ENCODE data around the gene TTYH1. TPM values are rescaled to one million over a fixed set of nuclear protein-coding genes. Genes with fewer than 3 reads are reported as not detected.

TTYH1 gene
- total RNA-seq, 1 experiment from 2014 or later: 0.62 TPM

- peaks cover 36% of the 10 kb centered on the region for H3K36me3 ChIP-seq (ENCODE audit: control insufficient read depth, insufficient read depth, low read length)
- ATAC-seq: no peak
- no peak overlapping the region for H3K4me3 ChIP-seq (ENCODE audit: low read depth in 2 of 2, low read length in 2 of 2)
- BruUV-seq (replicated peaks): no TSS peak
- H3K9me3 ChIP-seq (ENCODE audit: control insufficient read depth, insufficient read depth, low read depth, low read length): no peaks in the 10 kb centered on the region
- in situ Hi-C loops (cut with HindIII; ENCODE audit: low pct_unique_long_range_greater_than_20kb, low sequenced_read_pairs): no loop called here
- no peaks in the 10 kb centered on the region for H3K27me3 ChIP-seq (ENCODE audit: control insufficient read depth, insufficient read depth, low read length)
- peaks cover 15% of the 10 kb centered on the region for H3K4me1 ChIP-seq (ENCODE audit: control insufficient read depth, insufficient read depth, low read length)
- intact Hi-C loops (cut with micrococcal nuclease; ENCODE audit: unreplicated experiment): no loop called here
- no peak for DNase-seq (ENCODE audit: low read depth, low spot score)
- no peak overlapping the region for H3K27ac ChIP-seq (ENCODE audit: low read length)
- ChIA-PET CTCF (no interaction called here), POLR2A (no interaction called here)
- TF ChIP-seq TCF7L2 (IDR thresholded peaks at IDR 0.05; ENCODE audit: low read depth, low read length) (no peak), REST (IDR thresholded peaks at IDR 0.05; ENCODE audit: insufficient read depth in 1 of 2, low read depth in 2 of 2, low read length in 1 of 2) (no peak)
These were observed 40.6 kb downstream of the TTYH1 start for GRCh38 chr19:54455786-54456422.

GRCh38 chr19:54456423-54457373, 41.4 kb downstream of the TTYH1 start:
- no peak overlapping the region for H3K4me3 ChIP-seq (ENCODE audit: low read depth in 2 of 2, low read length in 2 of 2)
- no peaks in the 10 kb centered on the region for H3K27me3 ChIP-seq (ENCODE audit: control insufficient read depth, insufficient read depth, low read length)
- no peak overlapping the region for H3K27ac ChIP-seq (ENCODE audit: low read length)
- TF ChIP-seq CTCF (IDR thresholded peaks at IDR 0.05) (no peak), SIN3A (IDR thresholded peaks at IDR 0.05; ENCODE audit: borderline replicate concordance, insufficient read depth, low read depth, low read length) (no peak), TCF7L2 (IDR thresholded peaks at IDR 0.05; ENCODE audit: low read depth, low read length) (no peak), POLR2AphosphoS5 (IDR thresholded peaks at IDR 0.05; ENCODE audit: low read depth, low read length) (no peak), REST (IDR thresholded peaks at IDR 0.05; ENCODE audit: insufficient read depth in 1 of 2, low read depth in 2 of 2, low read length in 1 of 2) (no peak)
- ATAC-seq: no peak
- POLR2A ChIA-PET: no interaction called here
- H3K36me3 ChIP-seq (ENCODE audit: control insufficient read depth, insufficient read depth, low read length): peaks cover 31% of the 10 kb centered on the region
- no peak for DNase-seq (ENCODE audit: low read depth, low spot score)
- CTCF ChIA-PET: no interaction called here
- in situ Hi-C loops (cut with HindIII; ENCODE audit: low pct_unique_long_range_greater_than_20kb, low sequenced_read_pairs) (no loop called here), intact Hi-C loops (cut with micrococcal nuclease; ENCODE audit: unreplicated experiment) (no loop called here)
- no peaks in the 10 kb centered on the region for H3K9me3 ChIP-seq (ENCODE audit: control insufficient read depth, insufficient read depth, low read depth, low read length)
- peaks cover 15% of the 10 kb centered on the region for H3K4me1 ChIP-seq (ENCODE audit: control insufficient read depth, insufficient read depth, low read length)
- no TSS peak for BruUV-seq (replicated peaks)
